Stimulated activated CD4-positive, alpha-beta T cell treated with anti-CD3 and anti-CD28 coated beads, Interleukin-4, amount 100 ng/mL, for 4 hours (primary cell): Measurements from ENCODE around the gene ZNF154.
A peak's percentile ranks its signal among the peaks of the same experiment; 100 is the strongest.

Experiments
- DNase-seq, 2 experiments: peaks; one replicate each; pipeline ENCODE4 v3.0.0-alpha.2; 2020

ZNF154 gene

GRCh38 chr19:57672466-57672865 lies 36.5 kb downstream of the ZNF154 start:
- no peak for DNase-seq

GRCh38 chr19:57671124-57671895 lies 37.7 kb downstream of the ZNF154 start:
- DNase-seq, result no peak

GRCh38 chr19:57668635-57669034 lies 40.4 kb downstream of the ZNF154 start, which contains the start of gene ZSCAN4:
Gene ZSCAN4 (plus strand): TSS chr19:57668935. CDS start chr19:57676146, 7,211 bp downstream.
- no peak for DNase-seq

- DNase-seq, result no peak
Measured at GRCh38 chr19:57667228-57667627, 41.8 kb downstream of the ZNF154 start.

- DNase-seq, result no peak
Measured at GRCh38 chr19:57665261-57665806, 43.7 kb downstream of the ZNF154 start.

- DNase-seq, result peak in 1 of 2 experiments; percentile 1
Measured at GRCh38 chr19:57664269-57665127, 44.5 kb downstream of the ZNF154 start.

- no peak for DNase-seq
Measured at GRCh38 chr19:57656346-57656745, 52.7 kb downstream of the ZNF154 start.

- no peak for DNase-seq
Measured at GRCh38 chr19:57655443-57655842, 53.6 kb downstream of the ZNF154 start.

- DNase-seq, result no peak
Measured at GRCh38 chr19:57653689-57654088, 55.3 kb downstream of the ZNF154 start.

- no peak for DNase-seq
Measured at GRCh38 chr19:57651654-57651996, 57.4 kb downstream of the ZNF154 start.

- no peak for DNase-seq
Measured at GRCh38 chr19:57648331-57649003, 60.5 kb downstream of the ZNF154 start.
